ENCODE results near the gene DNAAF2.

The DNAAF2 gene

GRCh38 chr14:49598485-49599300, 36.4 kb downstream of the DNAAF2 start, which contains the start of gene LRR1:
Gene LRR1, plus strand, starts transcription at chr14:49598940. Its CDS starts 81 bp downstream, at chr14:49599021.
- peak within 1 kb of the TSS; percentile 77 for H3K4me3 ChIP-seq (ENCODE audit: low read depth, low read length)
- TF ChIP-seq, protein P1, sequence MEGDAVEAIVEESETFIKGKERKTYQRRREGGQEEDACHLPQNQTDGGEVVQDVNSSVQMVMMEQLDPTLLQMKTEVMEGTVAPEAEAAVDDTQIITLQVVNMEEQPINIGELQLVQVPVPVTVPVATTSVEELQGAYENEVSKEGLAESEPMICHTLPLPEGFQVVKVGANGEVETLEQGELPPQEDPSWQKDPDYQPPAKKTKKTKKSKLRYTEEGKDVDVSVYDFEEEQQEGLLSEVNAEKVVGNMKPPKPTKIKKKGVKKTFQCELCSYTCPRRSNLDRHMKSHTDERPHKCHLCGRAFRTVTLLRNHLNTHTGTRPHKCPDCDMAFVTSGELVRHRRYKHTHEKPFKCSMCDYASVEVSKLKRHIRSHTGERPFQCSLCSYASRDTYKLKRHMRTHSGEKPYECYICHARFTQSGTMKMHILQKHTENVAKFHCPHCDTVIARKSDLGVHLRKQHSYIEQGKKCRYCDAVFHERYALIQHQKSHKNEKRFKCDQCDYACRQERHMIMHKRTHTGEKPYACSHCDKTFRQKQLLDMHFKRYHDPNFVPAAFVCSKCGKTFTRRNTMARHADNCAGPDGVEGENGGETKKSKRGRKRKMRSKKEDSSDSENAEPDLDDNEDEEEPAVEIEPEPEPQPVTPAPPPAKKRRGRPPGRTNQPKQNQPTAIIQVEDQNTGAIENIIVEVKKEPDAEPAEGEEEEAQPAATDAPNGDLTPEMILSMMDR (IDR thresholded peaks at IDR 0.05; ENCODE audit: low read depth, low read length), result no peak

GRCh38 chr14:49598189-49598484, 36.9 kb downstream of the DNAAF2 start:
- peak overlapping the region; percentile 77 for H3K4me3 ChIP-seq (ENCODE audit: low read depth, low read length)
- TF ChIP-seq, protein P1 (IDR thresholded peaks at IDR 0.05; ENCODE audit: low read depth, low read length), result no peak

DNA sequence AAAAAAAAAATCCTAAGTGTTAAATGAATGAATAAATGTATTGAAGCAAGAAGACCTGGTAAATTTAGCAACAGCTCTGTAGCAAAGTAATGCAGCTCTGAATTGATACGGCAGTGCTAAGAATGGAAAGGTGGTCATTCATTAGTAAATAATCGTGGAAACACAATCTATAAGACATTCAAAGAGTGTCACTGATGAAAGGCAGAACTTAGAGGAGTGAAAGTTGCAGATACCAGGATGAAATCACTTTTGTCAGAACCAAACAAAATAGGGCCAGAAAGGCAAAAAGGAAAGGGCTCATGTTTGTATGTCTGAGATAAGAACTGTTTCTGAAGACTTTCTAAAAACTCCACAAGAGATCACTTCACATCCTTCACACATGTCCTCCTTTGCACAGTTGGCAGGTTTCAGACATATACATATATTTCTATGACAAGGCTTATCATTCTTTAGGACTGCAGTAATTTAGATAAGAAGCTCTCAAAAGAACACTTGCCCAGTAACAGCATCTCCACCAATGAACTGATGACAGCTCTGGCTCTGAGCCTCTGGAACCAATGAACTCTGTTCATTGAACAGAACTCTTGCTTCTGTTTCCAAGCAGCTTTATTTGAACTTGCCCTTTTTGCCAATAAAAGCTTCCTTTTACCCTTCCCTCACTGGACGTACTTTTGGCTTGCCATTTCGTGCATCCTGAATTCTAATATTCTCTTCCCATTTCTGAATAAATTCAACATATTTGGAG, 40.5 kb downstream of the DNAAF2 start:
- H3K4me3 ChIP-seq (ENCODE audit: low read depth, low read length), result no peak overlapping the region
- TF ChIP-seq, protein P1 (IDR thresholded peaks at IDR 0.05; ENCODE audit: low read depth, low read length), result no peak

DNA sequence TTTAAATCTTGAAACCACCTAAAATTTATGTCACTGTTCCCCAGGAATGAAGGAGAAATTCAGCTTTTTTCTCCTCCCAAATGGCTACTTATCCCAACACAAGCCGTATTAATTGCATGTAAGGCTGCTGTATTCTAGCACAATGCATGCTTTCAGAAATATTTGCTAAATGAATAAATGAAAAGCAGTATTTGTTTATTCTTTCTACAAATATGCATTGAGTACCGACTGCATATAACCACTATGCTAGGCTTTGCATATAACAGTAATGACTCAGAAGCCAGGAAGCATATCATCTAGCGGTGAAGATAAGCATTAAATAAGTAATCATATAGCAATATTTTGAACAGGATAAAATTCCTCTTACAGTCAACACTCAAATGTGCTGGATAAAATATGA, 42.0 kb downstream of the DNAAF2 start:
- TF ChIP-seq, protein P1 (IDR thresholded peaks at IDR 0.05; ENCODE audit: low read depth, low read length), result no peak
- no peak overlapping the region for H3K4me3 ChIP-seq (ENCODE audit: low read depth, low read length)

DNA sequence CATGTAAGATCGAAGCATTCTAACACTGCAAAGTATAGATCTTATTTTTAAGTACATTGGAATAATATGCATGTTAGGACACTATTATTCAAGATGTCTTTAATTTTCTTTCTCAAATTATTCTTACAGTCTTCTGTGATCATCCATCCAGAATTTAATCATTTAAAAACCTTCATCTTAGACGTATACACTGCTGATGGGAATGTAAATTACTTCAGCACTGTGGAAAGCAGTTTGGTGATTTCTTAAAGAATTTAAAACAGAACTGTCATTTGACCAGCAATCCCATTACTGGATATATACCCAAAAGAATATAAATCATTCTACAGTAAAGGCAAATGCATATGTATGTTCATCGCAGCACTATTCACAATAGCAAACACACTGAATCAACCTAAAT, 45.7 kb downstream of the DNAAF2 start:
- TF ChIP-seq, protein P1 (IDR thresholded peaks at IDR 0.05; ENCODE audit: low read depth, low read length), result no peak

GRCh38 chr14:49586673-49587460, 48.2 kb downstream of the DNAAF2 start:
- TF ChIP-seq, protein P1 (IDR thresholded peaks at IDR 0.05; ENCODE audit: low read depth, low read length), result peak; percentile 42; the same call in 1 of the 2 replicates
- peak overlapping the region; percentile 34 for H3K4me3 ChIP-seq (ENCODE audit: low read depth, low read length)

More for the DNA sequence above, 45.7 kb downstream of the DNAAF2 start:
- no peak overlapping the region for H3K4me3 ChIP-seq (ENCODE audit: low read depth, low read length)

Data from WI38 (cell line).